HG02642 (cell line): ENCODE data around the gene P2RY8.
"Not testable (repeated sequence)": the region's sequence is repeated elsewhere in the genome, so short reads cannot be mapped to it uniquely, and the experiment has no call there.

ENCODE experiments used
- ATAC-seq: cut with Tn5 transposase; IDR thresholded peaks from one replicate; pipeline ENCODE4 v1.9.1; 2021; ENCODE audit warnings: mild to moderate bottlenecking; ENCODE audit not compliant: unreplicated experiment, poor library complexity

Gene P2RY8

GRCh38 chrX:1449036-1449822 lies 87.8 kb downstream of the P2RY8 start:
- no peak for ATAC-seq

GRCh38 chrX:1448573-1449001 lies 88.4 kb downstream of the P2RY8 start:
- ATAC-seq: not testable (repeated sequence)

- not testable (repeated sequence) for ATAC-seq
Measured at GRCh38 chrX:1447969-1448572, 88.9 kb downstream of the P2RY8 start.

- ATAC-seq: not testable (repeated sequence)
Measured at GRCh38 chrX:1446984-1447968, 89.7 kb downstream of the P2RY8 start.

DNA sequence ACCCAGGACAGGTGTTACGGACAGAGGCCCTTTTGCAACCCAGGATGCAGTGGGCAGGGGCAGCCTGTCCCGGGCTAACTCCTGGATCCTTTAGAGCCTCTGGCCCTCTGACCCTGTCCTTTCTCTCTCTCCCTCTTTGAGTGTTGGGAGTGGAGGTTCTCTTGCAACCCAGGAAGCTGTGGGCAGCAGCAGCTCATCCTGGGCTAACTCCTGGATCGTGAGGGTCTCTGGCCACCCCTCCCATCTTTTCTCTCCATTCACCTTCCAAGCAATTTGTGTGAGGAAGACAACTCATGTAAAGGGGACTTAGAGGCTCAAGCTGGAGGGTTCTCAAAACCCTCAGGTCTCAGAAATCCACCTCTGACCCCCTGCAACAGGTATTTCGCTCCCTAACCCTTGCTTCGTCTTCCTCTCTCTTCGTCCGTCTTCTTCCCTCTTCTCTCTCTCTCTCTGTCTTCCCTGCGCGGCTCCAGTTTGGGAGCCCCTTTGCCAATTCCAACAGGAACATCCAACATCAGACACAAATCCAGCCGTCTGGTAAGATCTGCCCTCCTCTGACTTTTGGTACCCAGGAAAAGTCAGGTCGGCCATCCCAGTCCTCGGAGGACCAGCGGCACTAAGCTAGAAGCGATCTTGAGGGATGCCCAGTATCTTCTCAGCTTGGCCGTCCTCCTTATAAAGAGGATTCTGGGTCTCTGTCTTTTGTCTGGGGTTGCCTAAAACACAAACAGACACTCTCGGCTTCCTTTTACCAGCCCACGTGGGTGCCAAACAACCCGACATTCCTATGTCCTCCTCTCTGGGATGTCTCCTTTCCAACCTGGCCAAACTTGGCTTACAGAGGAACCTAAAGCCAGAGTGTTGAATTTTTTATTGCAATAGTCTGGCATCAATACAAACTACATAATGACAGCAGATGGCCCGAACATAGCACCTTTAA lies 92.2 kb downstream of the P2RY8 start:
- no peak for ATAC-seq

DNA sequence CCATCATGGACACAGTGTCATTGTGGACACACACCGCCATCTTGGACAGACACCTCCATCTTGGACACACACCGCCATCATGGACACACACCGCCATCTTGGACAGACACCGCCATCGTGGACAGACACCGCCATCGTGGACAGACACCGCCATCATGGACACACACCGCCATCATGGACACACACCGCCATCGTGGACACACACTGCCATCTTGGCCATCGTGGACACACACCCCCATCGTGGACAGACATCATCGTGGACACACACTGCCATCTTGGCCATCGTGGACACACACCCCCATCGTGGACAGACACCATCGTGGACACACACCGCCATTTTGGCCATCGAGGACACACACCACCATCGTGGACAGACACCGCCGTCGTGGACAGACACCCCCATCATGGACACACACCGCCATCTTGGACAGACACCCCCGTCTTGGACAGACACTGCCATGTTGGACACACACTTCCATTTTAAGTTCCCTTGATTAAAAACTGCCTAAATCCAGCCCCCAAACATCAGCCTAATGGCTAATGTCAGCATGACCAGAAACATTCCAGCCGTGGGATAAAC lies 93.4 kb downstream of the P2RY8 start:
- no peak for ATAC-seq

DNA sequence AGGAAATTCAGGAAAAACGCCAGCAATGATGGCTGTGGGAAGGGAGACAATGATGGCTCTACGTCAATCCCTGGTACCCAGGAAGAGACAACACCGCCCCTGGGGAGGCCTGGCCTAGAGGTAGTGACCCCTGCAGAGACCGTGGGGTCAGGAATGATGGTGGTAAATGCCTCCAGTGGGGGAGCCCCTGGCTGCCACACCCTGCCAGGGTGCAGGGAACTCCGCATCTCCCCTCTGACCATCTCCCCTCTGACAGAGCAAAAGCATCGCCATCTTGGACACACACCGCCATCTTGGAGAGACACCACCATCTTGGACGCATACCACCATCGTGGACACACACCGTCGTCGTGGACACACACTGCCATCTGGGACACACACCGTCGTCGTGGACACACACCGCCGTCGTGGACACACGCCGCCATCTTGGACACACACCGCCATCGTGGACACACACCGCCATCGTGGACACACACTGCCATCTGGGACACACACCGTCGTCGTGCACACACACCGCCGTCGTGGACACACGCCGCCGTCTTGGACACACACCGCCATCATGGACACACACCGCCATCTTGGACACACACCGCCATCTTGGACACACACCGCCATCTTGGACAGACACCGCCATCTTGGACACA lies 94.1 kb downstream of the P2RY8 start:
- ATAC-seq: no peak

- no peak for ATAC-seq
Measured at GRCh38 chrX:1442016-1442665, 94.8 kb downstream of the P2RY8 start.

DNA sequence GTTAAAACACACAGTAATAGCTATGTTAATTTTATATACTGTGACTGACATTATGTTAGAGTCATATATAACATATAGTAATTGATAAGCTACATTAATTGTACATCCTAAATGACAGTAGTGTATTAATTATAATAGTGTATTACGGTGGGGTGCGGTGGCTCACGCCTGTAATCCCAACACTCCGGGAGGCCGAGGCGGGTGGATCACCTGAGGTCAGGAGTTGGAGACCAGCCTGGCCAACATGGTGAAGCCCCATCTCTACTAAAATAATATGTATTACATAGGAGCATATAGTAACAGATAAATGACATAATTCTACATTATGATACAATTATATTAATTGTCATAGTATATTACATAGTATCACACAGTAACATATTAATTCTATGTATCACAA lies 96.5 kb downstream of the P2RY8 start:
- no peak for ATAC-seq

GRCh38 chrX:1435241-1435895 lies 101.6 kb downstream of the P2RY8 start:
- no peak for ATAC-seq

DNA sequence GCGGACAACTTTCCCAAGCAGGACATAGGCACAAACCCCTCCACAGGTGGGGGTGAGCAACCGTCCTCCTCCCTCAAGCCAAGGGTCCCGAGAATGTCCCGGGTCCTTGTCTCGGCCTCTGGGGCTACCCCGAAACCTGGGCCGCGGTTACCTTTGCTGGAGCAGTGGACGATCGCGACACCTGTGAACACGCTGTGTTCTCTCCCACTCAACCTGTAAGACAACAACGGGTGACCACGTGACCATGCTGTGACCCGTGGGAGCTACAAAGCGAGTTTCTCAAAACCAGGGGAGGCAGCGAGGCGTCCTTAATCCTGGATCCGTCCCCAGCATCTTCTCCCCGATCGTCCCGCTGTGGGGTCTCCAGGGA lies 102.1 kb downstream of the P2RY8 start:
- ATAC-seq: no peak

GRCh38 chrX:1433646-1434357 lies 103.2 kb downstream of the P2RY8 start:
- ATAC-seq: no peak

DNA sequence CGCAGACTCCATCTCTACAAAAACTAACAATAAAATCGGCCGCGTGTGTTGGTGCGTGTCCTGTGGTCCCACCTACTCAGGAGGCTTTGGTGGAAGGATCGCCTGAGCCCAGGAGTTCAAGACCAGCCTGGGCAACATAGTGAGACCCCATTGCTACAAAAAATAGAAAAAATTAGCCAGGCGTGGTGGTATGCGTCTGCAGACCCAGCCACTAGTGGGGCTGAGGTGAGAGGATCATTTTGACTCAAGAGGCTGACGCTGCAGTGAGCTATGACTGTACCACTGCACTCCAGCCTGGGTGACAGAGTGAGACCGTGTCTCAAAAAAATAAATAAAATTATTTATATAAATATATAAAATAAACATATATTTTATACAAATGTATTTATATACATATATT lies 106.5 kb downstream of the P2RY8 start:
- ATAC-seq: no peak

GRCh38 chrX:1427756-1428155 lies 109.2 kb downstream of the P2RY8 start:
- ATAC-seq: no peak

- not testable (repeated sequence) for ATAC-seq
Measured at GRCh38 chrX:1426321-1426720, 110.7 kb downstream of the P2RY8 start.

- no peak for ATAC-seq
Measured at GRCh38 chrX:1425381-1425780, 111.6 kb downstream of the P2RY8 start.

- no peak for ATAC-seq
Measured at GRCh38 chrX:1424147-1424851, 112.7 kb downstream of the P2RY8 start.
